Neural cell (in vitro differentiated cells): ENCODE data around the gene SDSL. TPM values are rescaled to one million over a fixed set of nuclear protein-coding genes. Genes with fewer than 3 reads are reported as not detected.

Experiments used
- H2AFZ ChIP-seq: fragments of 200-600, 300-800 bp; sonication (generic), shearing (Covaris generic); 2 replicates; pipeline ENCODE4 v1.6.0; 2014; ENCODE audit warnings: low read depth, mild to moderate bottlenecking, antibody characterized with exemption, low read length, moderate library complexity
- H3F3A ChIP-seq: fragments of 200-600 bp; shearing (Covaris generic); 2 replicates; pipeline ENCODE4 v1.6.1; 2016; ENCODE audit warnings: mild to moderate bottlenecking, moderate library complexity, mixed read lengths, antibody characterized with exemption, low read length; ENCODE audit not compliant: insufficient read depth, poor library complexity, severe bottlenecking
- H3K27ac ChIP-seq: fragments of 200-600, 300-800 bp; sonication (generic), shearing (Covaris generic); 2 replicates; pipeline ENCODE4 v1.5.1; 2014; ENCODE audit warnings: mild to moderate bottlenecking, low read length, moderate library complexity
- H3K27me3 ChIP-seq: fragments of 300-800, 200-600 bp; sonication (generic), shearing (Covaris generic); 2 replicates; pipeline ENCODE4 v1.6.0; 2014; ENCODE audit warnings: mild to moderate bottlenecking, low read depth, low read length, moderate library complexity; ENCODE audit not compliant: insufficient read depth
- H3K36me3 ChIP-seq: fragments of 300-800, 200-600 bp; sonication (generic), shearing (Covaris generic); 2 replicates; pipeline ENCODE4 v1.5.1; 2014; ENCODE audit warnings: mild to moderate bottlenecking, antibody characterized with exemption, low read length, moderate library complexity; ENCODE audit not compliant: insufficient read depth
- H3K4me2 ChIP-seq: fragments of 300-800, 200-600 bp; sonication (generic), shearing (Covaris generic); 2 replicates; pipeline ENCODE4 v1.6.0; 2014; ENCODE audit warnings: mild to moderate bottlenecking, low read length
- H3K4me3 ChIP-seq: fragments of 300-800, 200-600 bp; sonication (generic), shearing (Covaris generic); 2 replicates; pipeline ENCODE4 v1.5.1; 2014; ENCODE audit warnings: mild to moderate bottlenecking, low read length, moderate library complexity
- H3K79me2 ChIP-seq: fragments of 200-600 bp; shearing (Covaris generic); replicated peaks from 2 replicates; pipeline ENCODE4 v1.6.0; 2014; ENCODE audit warnings: mild to moderate bottlenecking, low read length, moderate library complexity; ENCODE audit not compliant: insufficient read depth
- H3K9ac ChIP-seq: fragments of 300-800, 200-600 bp; sonication (generic), shearing (Covaris generic); 2 replicates; pipeline ENCODE4 v1.6.1; 2016; ENCODE audit warnings: mild to moderate bottlenecking, low read length, mixed read lengths
- H3K9me2 ChIP-seq: fragments of 200-600 bp; shearing (Covaris generic); 2 replicates; pipeline ENCODE4 v1.6.1; 2016; ENCODE audit warnings: mild to moderate bottlenecking, low read length, mixed read lengths; ENCODE audit not compliant: insufficient read depth
- H3K9me3 ChIP-seq: fragments of 200-600, 300-800 bp; sonication (generic), shearing (Covaris generic); 2 replicates; pipeline ENCODE4 v1.6.1; 2016; ENCODE audit warnings: mild to moderate bottlenecking, mixed run types, low read length, moderate library complexity, mixed read lengths
- H4K20me1 ChIP-seq: fragments of 200-600 bp; shearing (Covaris generic); 2 replicates; pipeline ENCODE4 v1.6.1; 2016; ENCODE audit warnings: mild to moderate bottlenecking, mixed run types; ENCODE audit not compliant: insufficient read depth
- CTCF ChIP-seq: fragments of 450-650 bp; IDR thresholded peaks from 2 replicates; pipeline ENCODE4 v1.5.1; 2014; ENCODE audit warnings: antibody characterized with exemption, mild to moderate bottlenecking, moderate library complexity; ENCODE audit not compliant: poor library complexity, severe bottlenecking
- EP300 ChIP-seq: fragments of 450-650 bp; conservative IDR thresholded peaks from 2 replicates; pipeline ENCODE4 v1.6.1; 2014; ENCODE audit warnings: antibody characterized with exemption, mild to moderate bottlenecking, moderate library complexity; ENCODE audit not compliant: poor library complexity, severe bottlenecking
- EZH2 ChIP-seq: fragments of 200-600, 300-800 bp; shearing (Covaris generic), sonication (generic); IDR thresholded peaks from 2 replicates; pipeline ENCODE4 v1.6.1; 2014; ENCODE audit warnings: antibody characterized with exemption, low read length, borderline replicate concordance, mild to moderate bottlenecking; ENCODE audit not compliant: insufficient read depth, poor library complexity, severe bottlenecking
- MXI1 ChIP-seq: fragments of 450-650 bp; conservative IDR thresholded peaks from 2 replicates; pipeline ENCODE4 v1.6.1; 2014; ENCODE audit warnings: antibody characterized with exemption, mild to moderate bottlenecking; ENCODE audit not compliant: poor library complexity, severe bottlenecking
- POLR2AphosphoS5 ChIP-seq: IDR thresholded peaks from 2 replicates; pipeline ENCODE4 v1.6.1; 2012
- RAD21 ChIP-seq: fragments of 450-650 bp; conservative IDR thresholded peaks from 2 replicates; pipeline ENCODE4 v1.6.1; 2014; ENCODE audit warnings: antibody characterized with exemption, mild to moderate bottlenecking, moderate library complexity
- REST ChIP-seq: IDR thresholded peaks from 2 replicates; pipeline ENCODE4 v1.6.1; 2012; ENCODE audit warnings: borderline replicate concordance
- SMC3 ChIP-seq: fragments of 450-650 bp; conservative IDR thresholded peaks from 2 replicates; pipeline ENCODE4 v1.6.1; 2014; ENCODE audit warnings: antibody characterized with exemption, mild to moderate bottlenecking, moderate library complexity; ENCODE audit not compliant: poor library complexity
- TAF1 ChIP-seq: IDR thresholded peaks from 2 replicates; pipeline ENCODE4 v1.6.1; 2012; ENCODE audit warnings: low read depth
- polyA plus RNA-seq: library from polyadenylated mRNA; depleted of rRNA; stranded (reverse); fragments of >200 nt; gene quantifications from 2 replicates; pipeline ENCODE4 v1.2.3, GENCODE V29; 2014

Gene SDSL
- polyA plus RNA-seq, 1 donor from 2014 or later: 2.7 TPM

- H3K27ac ChIP-seq: no peak overlapping the region
- H3K79me2 ChIP-seq: no peaks in the 10 kb centered on the region
- H3K4me2 ChIP-seq: no peak overlapping the region
- peaks cover 96% of the 10 kb centered on the region for H3K27me3 ChIP-seq
- H4K20me1 ChIP-seq: no peaks in the 10 kb centered on the region
- TF ChIP-seq RAD21: no peak
- TF ChIP-seq POLR2AphosphoS5: no peak
- no peak for TF ChIP-seq TAF1
- no peak for TF ChIP-seq EZH2
- no peak for TF ChIP-seq EP300
- no peak for TF ChIP-seq SMC3
- no peak overlapping the region for H2AFZ ChIP-seq
- H3K9ac ChIP-seq: no peak overlapping the region
- H3K4me3 ChIP-seq: no peak overlapping the region
- no peaks in the 10 kb centered on the region for H3K9me3 ChIP-seq
- H3K9me2 ChIP-seq: no peaks in the 10 kb centered on the region
- no peaks in the 10 kb centered on the region for H3F3A ChIP-seq
- H3K36me3 ChIP-seq: no peaks in the 10 kb centered on the region
Measured at GRCh38 chr12:113480336-113480971, 58.3 kb downstream of the SDSL start.

DNA sequence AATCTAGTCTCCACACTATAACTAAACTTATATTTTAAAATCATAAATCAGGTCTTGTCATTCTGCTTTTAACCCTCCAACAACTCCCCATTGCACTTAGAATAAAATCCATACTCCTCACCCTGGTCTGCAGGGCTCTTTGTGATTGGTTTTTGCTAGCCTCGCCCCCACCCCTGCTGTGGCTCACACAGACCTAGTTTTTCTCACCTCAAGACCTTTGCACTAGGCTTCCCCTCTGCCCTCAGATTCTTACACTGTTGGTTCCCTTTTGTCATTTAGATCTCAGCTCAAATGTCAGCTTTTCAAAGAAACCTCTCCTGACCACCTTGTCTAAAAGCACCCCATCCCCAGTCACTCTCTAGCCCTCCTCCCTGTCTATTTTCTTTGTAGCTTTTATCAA is 60.2 kb downstream of the SDSL start:
- no peaks in the 10 kb centered on the region for H3K9me2 ChIP-seq
- no peak overlapping the region for H3K4me3 ChIP-seq
- no peak overlapping the region for H3K9ac ChIP-seq
- no peak for TF ChIP-seq TAF1
- TF ChIP-seq EZH2: no peak
- TF ChIP-seq MXI1: no peak
- no peak for TF ChIP-seq EP300
- no peak for TF ChIP-seq RAD21
- no peak for TF ChIP-seq POLR2AphosphoS5
- no peak for TF ChIP-seq SMC3
- no peak for TF ChIP-seq REST
- TF ChIP-seq CTCF: no peak
- H3K79me2 ChIP-seq: no peaks in the 10 kb centered on the region
- H3K9me3 ChIP-seq: no peaks in the 10 kb centered on the region
- H3K4me2 ChIP-seq: no peak overlapping the region
- no peaks in the 10 kb centered on the region for H3F3A ChIP-seq
- H3K27me3 ChIP-seq: peaks cover 98% of the 10 kb centered on the region
- H2AFZ ChIP-seq: no peak overlapping the region
- H3K36me3 ChIP-seq: no peaks in the 10 kb centered on the region
- no peak overlapping the region for H3K27ac ChIP-seq
- no peaks in the 10 kb centered on the region for H4K20me1 ChIP-seq
